Hepatocyte (in vitro differentiated cells): ENCODE data around the gene NUAK1.

Experiments
- EZH2 ChIP-seq: fragments of 200-600 bp; sonication (generic); IDR thresholded peaks from 2 replicates; pipeline ENCODE4 v1.6.1; 2016; ENCODE audit warnings: antibody characterized with exemption, mild to moderate bottlenecking, borderline replicate concordance
- EZH2phosphoT487 ChIP-seq: fragments of 200-600 bp; sonication (generic); IDR thresholded peaks from one replicate; pipeline ENCODE4 v1.6.1; 2018; ENCODE audit warnings: antibody characterized with exemption, mild to moderate bottlenecking, low read depth, moderate library complexity; ENCODE audit not compliant: unreplicated experiment, severe bottlenecking
- TF ChIP-seq, protein P1 (sequence below): fragments of 200-600 bp; sonication (generic); IDR thresholded peaks from 2 replicates; pipeline ENCODE4 v1.5.1; 2016; ENCODE audit warnings: antibody characterized with exemption, mild to moderate bottlenecking; ENCODE audit not compliant: poor library complexity

DNA sequence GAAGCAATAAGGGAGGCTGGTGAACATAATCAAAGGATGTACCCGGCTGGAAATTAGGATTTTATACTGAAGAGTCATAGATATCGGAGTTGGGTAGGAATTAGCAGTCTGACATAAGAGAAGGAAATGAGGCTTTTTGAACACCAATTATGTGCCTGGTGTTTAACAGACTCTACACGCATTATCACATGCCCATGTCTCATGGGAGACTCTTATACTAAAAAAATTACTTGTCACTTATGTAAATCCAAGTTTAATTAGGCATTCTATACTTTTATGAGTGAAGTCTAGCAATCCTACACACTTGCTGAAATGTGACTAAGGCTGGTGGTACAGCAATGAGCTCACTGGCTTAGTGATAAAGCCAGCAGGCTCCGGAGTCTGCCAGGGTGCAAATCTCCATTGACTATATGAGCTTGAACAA lies 93.5 kb downstream of the NUAK1 start:
- no peak for TF ChIP-seq EZH2
- TF ChIP-seq EZH2phosphoT487 = no peak
- TF ChIP-seq, protein P1, sequence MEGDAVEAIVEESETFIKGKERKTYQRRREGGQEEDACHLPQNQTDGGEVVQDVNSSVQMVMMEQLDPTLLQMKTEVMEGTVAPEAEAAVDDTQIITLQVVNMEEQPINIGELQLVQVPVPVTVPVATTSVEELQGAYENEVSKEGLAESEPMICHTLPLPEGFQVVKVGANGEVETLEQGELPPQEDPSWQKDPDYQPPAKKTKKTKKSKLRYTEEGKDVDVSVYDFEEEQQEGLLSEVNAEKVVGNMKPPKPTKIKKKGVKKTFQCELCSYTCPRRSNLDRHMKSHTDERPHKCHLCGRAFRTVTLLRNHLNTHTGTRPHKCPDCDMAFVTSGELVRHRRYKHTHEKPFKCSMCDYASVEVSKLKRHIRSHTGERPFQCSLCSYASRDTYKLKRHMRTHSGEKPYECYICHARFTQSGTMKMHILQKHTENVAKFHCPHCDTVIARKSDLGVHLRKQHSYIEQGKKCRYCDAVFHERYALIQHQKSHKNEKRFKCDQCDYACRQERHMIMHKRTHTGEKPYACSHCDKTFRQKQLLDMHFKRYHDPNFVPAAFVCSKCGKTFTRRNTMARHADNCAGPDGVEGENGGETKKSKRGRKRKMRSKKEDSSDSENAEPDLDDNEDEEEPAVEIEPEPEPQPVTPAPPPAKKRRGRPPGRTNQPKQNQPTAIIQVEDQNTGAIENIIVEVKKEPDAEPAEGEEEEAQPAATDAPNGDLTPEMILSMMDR = no peak
